Hepatic stellate cell (primary cell): ENCODE data around the gene NME3.
A peak's percentile ranks its signal among the peaks of the same experiment; 100 is the strongest.

Experiments
- DNase-seq: peaks from one replicate; pipeline ENCODE4 v3.0.0; 2011; ENCODE audit warnings: low spot score

The NME3 gene

GRCh38 chr16:1780677-1781072 lies 9.3 kb upstream of the NME3 start:
- DNase-seq = no peak

GRCh38 chr16:1779741-1780676 lies 8.7 kb upstream of the NME3 start:
- no peak for DNase-seq

GRCh38 chr16:1779234-1779701 lies 7.9 kb upstream of the NME3 start:
- DNase-seq = no peak

GRCh38 chr16:1778200-1779179 lies 7.1 kb upstream of the NME3 start:
- DNase-seq = no peak

- no peak for DNase-seq
Measured at GRCh38 chr16:1777375-1778199, 6.2 kb upstream of the NME3 start.

- no peak for DNase-seq
Measured at GRCh38 chr16:1776991-1777374, 5.6 kb upstream of the NME3 start.

GRCh38 chr16:1776672-1776955 lies 5.3 kb upstream of the NME3 start:
- DNase-seq = no peak

- no peak for DNase-seq
Measured at GRCh38 chr16:1775846-1776671, 4.7 kb upstream of the NME3 start.

- DNase-seq = no peak
Measured at GRCh38 chr16:1775006-1775845, 3.9 kb upstream of the NME3 start.

GRCh38 chr16:1774448-1774780 lies 3.1 kb upstream of the NME3 start:
- DNase-seq = no peak

- peak; percentile 61 for DNase-seq
Measured at GRCh38 chr16:1773703-1774447, 2.5 kb upstream of the NME3 start.

- DNase-seq = peak; percentile 87
Measured at GRCh38 chr16:1772908-1773702, 1.8 kb upstream of the NME3 start, which contains the start of gene MRPS34. MRPS34 (minus strand) TSS chr16:1773134; CDS start chr16:1773119, 15 bp downstream.

GRCh38 chr16:1772362-1772907 lies 1.1 kb upstream of the NME3 start, which contains the start of gene EME2:
EME2 (plus strand) TSS chr16:1772810; CDS start chr16:1773228, 418 bp downstream.
- DNase-seq = peak; percentile 38

GRCh38 chr16:1771864-1772361 lies 570 bp upstream of the NME3 start:
- DNase-seq = no peak

GRCh38 chr16:1770328-1771187 lies 785 bp downstream of the NME3 start:
- peak; percentile 78 for DNase-seq

GRCh38 chr16:1769402-1770300 lies 1.7 kb downstream of the NME3 start:
- no peak for DNase-seq
